Measurements from ENCODE around the gene C1orf105.

DNA sequence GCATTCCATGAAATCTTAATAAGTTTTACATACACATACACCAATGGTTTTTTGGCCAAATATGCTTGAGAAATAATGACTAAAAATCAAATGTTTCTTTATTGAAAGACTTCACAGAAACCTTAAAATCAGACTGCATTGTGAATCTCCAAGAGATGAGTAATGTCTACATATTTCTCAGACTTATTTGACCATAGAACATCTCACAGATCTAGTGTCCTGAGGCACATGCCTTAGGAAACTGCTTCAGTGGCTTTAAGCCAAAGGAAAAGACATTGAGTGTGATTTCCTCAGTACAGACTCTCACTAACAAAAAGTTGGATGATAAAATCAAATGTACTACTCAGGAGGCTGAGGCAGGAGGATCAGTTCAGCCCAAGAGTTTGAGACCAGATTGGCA is 6.2 kb upstream of the C1orf105 start:
- TF ChIP-seq ZNF274 (IDR thresholded peaks at IDR 0.05; ENCODE audit: low read depth, low read length) (no peak), SUZ12 (IDR thresholded peaks at IDR 0.05; ENCODE audit: extremely low read depth, insufficient read depth, insufficient read length) (no peak), YY1 (IDR thresholded peaks at IDR 0.05; ENCODE audit: insufficient read depth, insufficient read length) (no peak)
